Activated T-cell treated with anti-CD3 and anti-CD28 coated beads for 48 hours (primary cell): ENCODE results near the gene CBL.
"Not testable (repeated sequence)": the region's sequence is repeated elsewhere in the genome, so short reads cannot be mapped to it uniquely, and the experiment has no call there.

Experiments used
- DNase-seq: peaks from one replicate; pipeline ENCODE4 v3.0.0-alpha.2; 2020; ENCODE audit warnings: low read depth

CBL gene

GRCh38 chr11:119218141-119218878 lies 12.2 kb downstream of the CBL start:
- no peak for DNase-seq

DNA sequence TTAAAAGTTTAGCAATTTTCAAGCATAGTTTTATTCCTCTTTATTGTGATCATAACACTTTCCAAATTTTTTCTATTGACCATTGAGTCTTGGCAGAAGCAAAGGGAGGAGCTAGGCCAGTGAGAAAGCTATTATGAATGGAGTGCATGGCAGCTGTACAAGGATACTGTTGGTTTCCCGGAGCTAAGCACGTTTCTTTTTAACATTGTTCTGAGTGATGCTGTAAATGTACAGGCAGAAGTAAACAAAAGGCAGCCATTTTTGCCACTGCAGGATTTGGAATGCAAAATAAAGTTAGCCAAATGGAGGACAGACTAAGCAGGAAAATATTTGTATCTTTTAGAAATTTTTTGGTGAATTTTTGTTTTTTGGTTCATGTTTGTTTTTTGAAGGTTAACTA lies 16.2 kb downstream of the CBL start:
- DNase-seq: no peak

- no peak for DNase-seq
Measured at GRCh38 chr11:119222891-119223290, 16.8 kb downstream of the CBL start.

DNA sequence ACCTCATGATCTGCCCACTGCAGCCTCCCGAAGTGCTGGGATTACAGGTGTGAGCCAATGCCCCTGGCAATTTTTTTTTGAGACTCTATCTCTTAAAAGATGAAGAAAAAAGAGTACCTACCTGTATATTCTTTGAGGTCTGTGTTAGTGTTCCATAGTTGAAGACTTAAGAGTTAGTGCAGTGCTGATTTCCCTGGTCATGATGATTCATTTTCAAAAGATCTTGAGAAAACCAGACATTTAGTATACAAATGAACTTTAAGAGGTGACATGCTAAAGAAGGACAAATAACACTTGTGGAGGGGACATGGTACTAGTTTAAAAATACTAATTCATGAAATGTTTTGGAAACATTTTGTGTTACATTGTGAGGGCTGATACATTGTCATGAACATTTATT lies 17.7 kb downstream of the CBL start:
- no peak for DNase-seq

DNA sequence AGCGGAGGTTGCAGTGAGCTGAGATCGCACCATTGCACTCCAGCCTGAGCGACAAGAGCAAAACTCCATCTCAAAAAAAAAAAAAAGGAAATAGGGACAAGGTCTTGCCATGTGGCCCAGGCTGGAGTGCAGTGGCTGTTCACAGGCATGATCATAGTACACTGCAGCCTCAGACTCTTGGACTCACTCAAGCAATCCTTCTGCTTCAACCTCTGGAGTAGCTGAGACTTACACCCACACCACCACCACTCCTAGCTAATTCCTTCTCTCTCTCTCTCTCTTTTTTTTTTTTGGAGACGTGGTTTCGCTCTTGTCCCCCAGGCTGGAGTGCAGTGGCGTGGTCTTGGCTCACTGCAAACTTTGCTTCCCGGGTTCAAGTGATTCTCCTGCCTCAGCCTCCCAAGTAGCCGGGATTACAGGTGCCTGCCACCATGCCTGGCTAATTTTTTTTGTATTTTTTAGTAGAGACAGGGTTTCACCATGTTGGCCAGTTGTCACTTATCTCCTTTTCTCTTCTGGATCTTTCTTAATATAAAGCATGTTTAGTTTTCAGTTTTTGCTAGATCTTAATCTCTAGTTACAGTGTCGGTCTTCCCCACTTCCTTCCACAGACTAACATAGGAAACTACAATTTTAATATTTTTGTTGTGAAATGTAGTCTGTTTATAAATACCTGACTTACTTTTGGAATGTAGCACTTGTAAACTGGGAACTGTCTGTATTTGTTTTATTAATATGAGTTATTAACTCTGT lies 22.6 kb downstream of the CBL start:
- DNase-seq: not testable (repeated sequence)

DNA sequence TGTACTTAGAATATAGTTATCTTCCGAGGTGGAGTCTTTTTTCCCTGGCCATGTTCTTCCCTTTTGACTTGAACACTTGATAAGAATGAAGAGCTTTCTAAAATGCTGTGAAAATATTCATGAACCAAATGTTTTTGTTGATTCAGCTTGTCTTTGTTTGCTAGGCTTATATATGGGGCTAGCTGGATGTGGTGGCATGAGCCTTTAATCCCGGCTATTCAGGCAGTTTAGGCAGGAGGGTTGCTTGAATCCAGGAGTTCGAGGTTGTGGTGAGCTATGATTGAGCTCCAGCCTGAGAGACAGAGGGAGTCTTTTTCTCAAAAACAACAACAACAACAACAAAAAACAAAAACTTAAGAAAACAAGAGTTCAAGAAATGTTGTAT lies 23.1 kb downstream of the CBL start:
- no peak for DNase-seq

- DNase-seq: no peak
Measured at GRCh38 chr11:119229741-119230140, 23.6 kb downstream of the CBL start.

- DNase-seq: no peak
Measured at GRCh38 chr11:119236490-119236889, 30.4 kb downstream of the CBL start.

DNA sequence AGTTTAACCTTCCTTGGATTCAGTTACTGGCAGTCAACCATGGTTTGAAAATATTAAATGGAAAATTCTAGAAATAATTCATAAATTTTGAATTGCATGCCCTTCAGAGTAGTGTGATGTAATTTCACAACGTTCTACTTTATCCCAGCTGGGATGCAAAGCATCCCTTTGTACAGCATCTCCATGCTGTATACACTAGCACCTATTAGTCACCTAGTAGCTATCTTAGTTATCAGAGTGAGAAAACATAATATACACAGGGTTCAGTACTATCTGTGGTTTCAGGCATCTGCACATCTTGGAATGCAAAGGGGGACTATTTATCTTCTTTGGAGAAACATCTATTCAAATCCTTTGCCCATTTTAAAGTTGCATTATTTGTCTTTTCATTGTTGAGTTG lies 30.8 kb downstream of the CBL start:
- DNase-seq: no peak

- DNase-seq: no peak
Measured at GRCh38 chr11:119237515-119237914, 31.4 kb downstream of the CBL start.

GRCh38 chr11:119248750-119249670 lies 42.9 kb downstream of the CBL start:
- DNase-seq: no peak

DNA sequence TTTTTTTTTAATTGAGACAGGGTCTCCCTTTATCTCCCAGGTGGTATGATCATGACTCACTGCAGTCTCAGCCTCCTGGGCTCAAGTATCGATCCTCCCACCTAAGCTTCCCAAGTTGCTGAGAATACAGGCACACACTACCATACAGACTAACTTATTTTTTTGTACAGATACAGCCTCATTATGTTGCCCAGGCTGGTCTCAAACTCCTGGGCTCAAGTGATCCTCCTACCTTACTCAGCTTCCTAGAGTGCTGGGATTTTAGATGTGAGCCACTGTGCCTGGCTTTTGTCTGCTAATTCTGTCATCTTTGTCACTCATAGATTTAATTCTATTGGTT lies 43.5 kb downstream of the CBL start:
- DNase-seq: no peak

DNA sequence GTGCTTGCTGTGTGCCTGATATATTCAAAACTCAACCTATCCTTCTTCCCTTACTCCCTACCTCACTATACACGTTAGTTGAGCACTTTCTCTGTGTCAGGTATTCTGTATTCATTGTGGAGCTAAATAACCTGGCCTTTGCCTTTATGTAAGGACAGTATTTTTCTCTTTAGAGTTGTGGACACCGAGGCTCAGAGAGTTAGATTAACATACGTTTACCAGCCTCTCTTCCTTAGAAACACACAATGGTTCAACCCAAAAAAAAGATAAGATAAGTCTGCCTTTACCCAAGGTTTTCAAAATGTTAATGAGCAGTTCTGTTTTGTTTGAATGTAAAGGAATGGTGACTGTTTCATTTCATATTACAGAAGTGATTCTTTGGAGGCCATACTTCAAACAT lies 45.0 kb downstream of the CBL start:
- no peak for DNase-seq

GRCh38 chr11:119254239-119254638 lies 48.1 kb downstream of the CBL start:
- peak; percentile 54 for DNase-seq

GRCh38 chr11:119258180-119258579 lies 52.0 kb downstream of the CBL start:
- no peak for DNase-seq

- no peak for DNase-seq
Measured at GRCh38 chr11:119258983-119259382, 52.8 kb downstream of the CBL start.

GRCh38 chr11:119262668-119263351 lies 56.7 kb downstream of the CBL start:
- DNase-seq: no peak

DNA sequence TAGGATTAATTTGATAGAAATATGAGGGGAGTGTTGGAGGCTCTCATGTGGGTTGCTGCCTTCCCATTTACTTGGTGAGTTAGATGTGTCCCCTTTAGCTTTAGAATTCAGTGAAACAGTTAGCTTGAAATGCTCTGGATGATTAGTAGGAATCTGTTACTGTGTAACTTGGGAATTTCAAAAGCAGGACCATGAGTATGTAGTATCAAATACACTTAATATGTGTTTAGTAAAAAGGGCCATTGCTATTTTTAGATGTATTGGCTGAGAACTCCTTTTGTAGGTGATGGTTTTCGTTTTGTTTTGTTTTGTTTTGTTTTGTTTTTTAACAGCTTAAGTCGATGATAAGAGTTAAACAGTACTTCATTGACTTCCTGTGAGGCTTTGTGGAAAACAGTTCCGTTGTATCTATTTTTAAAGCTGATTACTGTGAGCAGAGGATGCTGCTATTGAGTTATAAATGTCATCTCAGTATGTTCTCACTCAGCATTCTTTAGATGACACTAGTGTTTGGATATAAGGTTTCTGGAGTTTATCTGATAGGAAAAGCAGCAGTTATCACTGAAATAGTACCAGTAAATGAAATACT lies 57.3 kb downstream of the CBL start:
- DNase-seq: no peak

- no peak for DNase-seq
Measured at GRCh38 chr11:119266063-119266462, 59.9 kb downstream of the CBL start.

DNA sequence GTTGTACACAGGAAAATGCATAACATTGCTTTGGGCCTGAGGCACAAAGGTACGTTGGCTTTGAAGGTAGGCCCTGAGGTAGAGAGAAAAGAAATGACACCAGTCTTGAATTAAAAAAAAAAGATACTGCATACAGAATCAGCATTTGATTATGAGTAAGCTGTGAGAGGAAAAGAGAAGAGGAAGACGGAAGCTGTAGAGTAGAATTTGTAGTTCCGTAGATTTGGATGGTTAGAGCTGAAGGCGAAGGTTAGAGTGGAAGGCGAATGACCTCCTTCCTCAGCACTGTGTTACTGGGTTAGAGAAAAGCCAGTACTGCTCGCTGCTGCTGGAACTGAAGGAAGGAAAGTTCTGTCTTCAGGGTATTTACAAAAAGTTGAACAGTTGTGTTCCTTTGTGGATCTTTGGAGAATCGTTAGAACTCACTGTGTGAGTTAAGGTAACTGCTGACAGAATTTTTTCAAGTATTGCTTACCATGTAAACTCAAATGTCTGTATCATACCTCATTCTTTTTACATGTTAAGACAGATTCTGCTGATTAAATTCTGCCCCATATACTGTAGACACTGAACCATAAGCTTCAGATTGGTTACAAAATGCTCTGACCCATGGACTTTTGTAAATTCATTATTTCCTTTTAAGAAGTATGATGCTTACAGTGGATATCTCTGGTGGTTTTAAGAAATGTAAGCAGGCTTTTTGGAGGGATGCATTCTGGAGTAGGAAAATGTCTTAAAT lies 60.5 kb downstream of the CBL start:
- DNase-seq: no peak

GRCh38 chr11:119267645-119268044 lies 61.5 kb downstream of the CBL start:
- no peak for DNase-seq
